ENCODE results near the gene TMEM123. TPM values are rescaled to one million over a fixed set of nuclear protein-coding genes. Genes with fewer than 3 reads are reported as not detected.

TMEM123 gene
- total and polyA plus RNA-seq, 10 of the 15 experiments (the other 5 are each of a cell fraction or from before 2014, with no cell fraction given): 35.1 to 667 (median 123) TPM

GRCh38 chr11:102495161-102496042, 42.8 kb upstream of the TMEM123 start (continued):
- TF ChIP-seq PBX3 (IDR thresholded peaks at IDR 0.05; ENCODE audit: insufficient replicate concordance, low read depth, low read length) (no peak), ZNF24 (IDR thresholded peaks at IDR 0.05) (peak; percentile 58; the same call in 1 of the 2 replicates), SUZ12 (IDR thresholded peaks at IDR 0.05; ENCODE audit: unreplicated experiment) (no peak), POLR2AphosphoS2 (IDR thresholded peaks at IDR 0.05; ENCODE audit: low read depth, low read length) (no peak), ETV6 (conservative IDR thresholded peaks at IDR 0.05 in 1 of 2, IDR thresholded peaks at IDR 0.05 in 1 of 2; ENCODE audit: borderline replicate concordance in 1 of 2, low read depth in 1 of 2) (peak in 1 of 2 experiments; percentile 65; a peak in 1 of 4 replicates), HCFC1 (IDR thresholded peaks at IDR 0.05; ENCODE audit: low read length) (no peak), CBFB (IDR thresholded peaks at IDR 0.05; ENCODE audit: low read depth) (peak; percentile 66; the same call in 1 of the 2 replicates), EP300 (IDR thresholded peaks at IDR 0.05; ENCODE audit: borderline replicate concordance in 1 of 2, control insufficient read depth in 1 of 2, low read depth in 2 of 2, low read length in 2 of 2) (peak; percentile 67 to 68; a peak in 3 of 4 replicates), GATAD2B (conservative IDR thresholded peaks at IDR 0.05; ENCODE audit: low read depth) (no peak), FOXM1 (IDR thresholded peaks at IDR 0.05; ENCODE audit: low read depth, low read length) (peak; percentile 73), BHLHE40 (IDR thresholded peaks at IDR 0.05; ENCODE audit: borderline replicate concordance in 1 of 2, low read depth in 2 of 2, low read length in 1 of 2) (peak in 1 of 2 experiments; percentile 15; a peak in 1 of 4 replicates), IKZF1 (conservative IDR thresholded peaks at IDR 0.05) (peak; percentile 51), RUNX3 (IDR thresholded peaks at IDR 0.05; ENCODE audit: low read length) (peak; percentile 86), ZNF217 (IDR thresholded peaks at IDR 0.05) (peak; percentile 60; the same call in 1 of the 2 replicates), DPF2 (IDR thresholded peaks at IDR 0.05) (0 out of 2 replicates have a peak, but pooled peaks have one; percentile 18), CHD2 (IDR thresholded peaks at IDR 0.05; ENCODE audit: borderline replicate concordance, low read depth, low read length) (no peak), ZNF274 (IDR thresholded peaks at IDR 0.05; ENCODE audit: insufficient read depth, insufficient read length) (no peak), ZBED1 (IDR thresholded peaks at IDR 0.05; ENCODE audit: borderline replicate concordance) (no peak; the same call in 1 of the 2 replicates), SREBF2 (IDR thresholded peaks at IDR 0.05; ENCODE audit: low read length) (no peak), NFYB (IDR thresholded peaks at IDR 0.05; ENCODE audit: insufficient read depth, low read depth, low read length) (no peak)
- TF ChIP-seq, protein P1, sequence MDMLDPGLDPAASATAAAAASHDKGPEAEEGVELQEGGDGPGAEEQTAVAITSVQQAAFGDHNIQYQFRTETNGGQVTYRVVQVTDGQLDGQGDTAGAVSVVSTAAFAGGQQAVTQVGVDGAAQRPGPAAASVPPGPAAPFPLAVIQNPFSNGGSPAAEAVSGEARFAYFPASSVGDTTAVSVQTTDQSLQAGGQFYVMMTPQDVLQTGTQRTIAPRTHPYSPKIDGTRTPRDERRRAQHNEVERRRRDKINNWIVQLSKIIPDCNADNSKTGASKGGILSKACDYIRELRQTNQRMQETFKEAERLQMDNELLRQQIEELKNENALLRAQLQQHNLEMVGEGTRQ (IDR thresholded peaks at IDR 0.05; ENCODE audit: borderline replicate concordance, low read depth, low read length): no peak
- TF ChIP-seq, protein P2, sequence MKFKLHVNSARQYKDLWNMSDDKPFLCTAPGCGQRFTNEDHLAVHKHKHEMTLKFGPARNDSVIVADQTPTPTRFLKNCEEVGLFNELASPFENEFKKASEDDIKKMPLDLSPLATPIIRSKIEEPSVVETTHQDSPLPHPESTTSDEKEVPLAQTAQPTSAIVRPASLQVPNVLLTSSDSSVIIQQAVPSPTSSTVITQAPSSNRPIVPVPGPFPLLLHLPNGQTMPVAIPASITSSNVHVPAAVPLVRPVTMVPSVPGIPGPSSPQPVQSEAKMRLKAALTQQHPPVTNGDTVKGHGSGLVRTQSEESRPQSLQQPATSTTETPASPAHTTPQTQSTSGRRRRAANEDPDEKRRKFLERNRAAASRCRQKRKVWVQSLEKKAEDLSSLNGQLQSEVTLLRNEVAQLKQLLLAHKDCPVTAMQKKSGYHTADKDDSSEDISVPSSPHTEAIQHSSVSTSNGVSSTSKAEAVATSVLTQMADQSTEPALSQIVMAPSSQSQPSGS (IDR thresholded peaks at IDR 0.05; ENCODE audit: low read length): peak; percentile 67; the same call in 1 of the 2 replicates
- TF ChIP-seq, protein P3, sequence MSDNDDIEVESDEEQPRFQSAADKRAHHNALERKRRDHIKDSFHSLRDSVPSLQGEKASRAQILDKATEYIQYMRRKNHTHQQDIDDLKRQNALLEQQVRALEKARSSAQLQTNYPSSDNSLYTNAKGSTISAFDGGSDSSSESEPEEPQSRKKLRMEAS (IDR thresholded peaks at IDR 0.05; ENCODE audit: low read depth, low read length): 0 out of 2 replicates have a peak, but pooled peaks have one; percentile 25
- TF ChIP-seq, protein P4, sequence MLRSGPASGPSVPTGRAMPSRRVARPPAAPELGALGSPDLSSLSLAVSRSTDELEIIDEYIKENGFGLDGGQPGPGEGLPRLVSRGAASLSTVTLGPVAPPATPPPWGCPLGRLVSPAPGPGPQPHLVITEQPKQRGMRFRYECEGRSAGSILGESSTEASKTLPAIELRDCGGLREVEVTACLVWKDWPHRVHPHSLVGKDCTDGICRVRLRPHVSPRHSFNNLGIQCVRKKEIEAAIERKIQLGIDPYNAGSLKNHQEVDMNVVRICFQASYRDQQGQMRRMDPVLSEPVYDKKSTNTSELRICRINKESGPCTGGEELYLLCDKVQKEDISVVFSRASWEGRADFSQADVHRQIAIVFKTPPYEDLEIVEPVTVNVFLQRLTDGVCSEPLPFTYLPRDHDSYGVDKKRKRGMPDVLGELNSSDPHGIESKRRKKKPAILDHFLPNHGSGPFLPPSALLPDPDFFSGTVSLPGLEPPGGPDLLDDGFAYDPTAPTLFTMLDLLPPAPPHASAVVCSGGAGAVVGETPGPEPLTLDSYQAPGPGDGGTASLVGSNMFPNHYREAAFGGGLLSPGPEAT (IDR thresholded peaks at IDR 0.05; ENCODE audit: low read depth): 0 out of 2 replicates have a peak, but pooled peaks have one; percentile 40

Measured in GM12878 (cell line).